GM18511 (cell line): ENCODE results near the gene TCFL5.

Experiments
- ATAC-seq: cut with Tn5 transposase; IDR thresholded peaks from one replicate; pipeline ENCODE4 v1.9.1; 2021; ENCODE audit warnings: mild to moderate bottlenecking, moderate library complexity; ENCODE audit not compliant: unreplicated experiment

Gene TCFL5

DNA sequence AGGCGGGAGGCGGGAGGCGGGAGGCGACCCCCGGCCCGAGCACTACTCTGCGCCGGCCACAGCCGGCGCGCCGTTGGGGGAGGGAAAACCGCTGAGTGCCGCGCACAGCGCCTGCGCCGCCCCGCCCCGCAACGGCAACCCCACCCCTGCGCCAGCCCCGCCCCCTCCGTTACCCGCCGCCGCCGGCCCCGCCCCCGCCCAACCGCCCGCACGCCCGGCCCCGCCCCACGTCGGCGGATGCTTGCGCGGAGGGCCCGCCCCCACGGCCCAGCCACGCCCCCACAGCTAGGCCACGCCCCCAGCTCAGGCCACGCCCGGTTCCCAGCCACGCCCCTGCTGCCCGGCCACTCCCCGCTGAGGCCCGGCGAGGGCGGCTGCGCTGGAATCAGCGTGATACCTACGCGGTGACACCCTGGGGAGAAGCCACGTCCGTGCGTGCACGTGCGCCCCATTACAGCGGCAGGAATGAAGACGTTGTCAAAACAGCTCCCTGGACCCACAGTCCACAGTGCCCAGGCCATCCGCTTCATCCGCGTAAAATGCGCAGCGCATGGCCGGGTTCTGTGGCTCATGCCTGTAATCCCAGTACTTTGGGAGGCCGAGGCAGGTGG, at the start of gene TCFL5:
Gene TCFL5 (minus strand): TSS at position 97 of the 611 bp plus-strand sequence. CDS start 152 bp downstream, outside the sequence.
- peak; percentile 71 for ATAC-seq

- no peak for ATAC-seq
Observed at GRCh38 chr20:62910777-62911497, 49.3 kb upstream of the TCFL5 start.

DNA sequence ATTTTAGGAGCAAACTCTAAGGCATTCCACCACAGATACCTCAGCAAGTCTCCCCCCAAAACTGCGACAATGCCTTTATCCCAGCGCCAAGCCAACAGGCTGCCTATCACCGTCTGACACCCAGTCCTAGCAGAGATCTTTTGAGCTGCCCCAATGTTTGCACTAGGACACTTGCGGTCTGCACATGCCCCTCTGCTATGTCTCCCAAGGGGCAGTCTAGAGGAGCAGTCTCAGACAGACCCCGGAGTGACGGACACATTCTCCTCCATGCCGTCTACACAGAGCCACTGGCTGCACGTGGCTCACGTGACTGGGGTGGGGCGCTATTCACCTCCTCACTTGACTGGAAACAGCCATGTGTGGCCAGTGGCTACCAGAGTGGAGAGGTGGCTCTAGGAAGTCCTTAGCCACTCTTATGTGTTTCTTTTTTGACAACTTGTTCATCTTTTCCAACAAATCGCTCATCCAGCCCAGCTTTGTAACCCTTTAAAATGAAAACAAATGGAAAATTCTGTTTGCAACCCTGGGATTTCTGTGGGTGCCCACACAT, 48.7 kb upstream of the TCFL5 start:
- ATAC-seq: no peak

DNA sequence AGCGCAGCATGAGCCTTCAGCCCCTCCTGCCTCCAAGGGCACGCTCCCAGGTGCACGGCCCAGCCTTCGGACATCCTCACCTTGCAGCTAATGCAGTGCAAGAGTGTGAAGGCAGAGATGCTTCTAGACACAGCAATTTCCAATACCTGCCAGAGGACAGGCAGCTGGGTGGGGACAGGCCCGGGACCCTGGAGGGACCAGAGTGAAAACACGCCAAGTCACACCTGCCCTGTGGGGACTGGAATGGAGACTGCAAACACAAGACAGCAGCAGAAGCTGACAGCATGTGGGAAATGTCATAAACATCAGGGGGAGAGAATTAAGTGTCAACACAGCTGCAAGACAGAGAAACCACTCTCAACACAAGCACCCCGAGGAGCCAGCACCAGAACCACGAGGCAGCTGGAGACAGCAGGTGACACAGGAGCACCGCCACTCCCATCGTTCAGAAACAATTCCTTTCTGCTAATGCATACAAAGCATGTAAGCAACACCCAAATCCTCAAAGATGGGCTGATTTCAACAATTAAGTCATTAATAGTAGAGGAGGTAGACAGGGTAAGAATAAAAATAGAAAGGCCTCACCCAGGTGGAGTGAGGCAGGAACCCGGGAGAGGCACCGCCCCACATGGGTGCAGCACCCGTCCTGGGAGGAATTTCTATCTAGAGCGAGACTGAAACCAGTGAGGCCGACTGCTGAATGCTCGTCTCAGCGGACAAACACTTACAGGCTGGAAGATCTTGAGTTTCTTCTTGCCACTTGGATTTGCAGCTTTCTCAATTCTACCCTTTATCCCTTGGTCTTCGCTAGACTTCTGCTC, 47.6 kb upstream of the TCFL5 start:
- ATAC-seq: no peak

DNA sequence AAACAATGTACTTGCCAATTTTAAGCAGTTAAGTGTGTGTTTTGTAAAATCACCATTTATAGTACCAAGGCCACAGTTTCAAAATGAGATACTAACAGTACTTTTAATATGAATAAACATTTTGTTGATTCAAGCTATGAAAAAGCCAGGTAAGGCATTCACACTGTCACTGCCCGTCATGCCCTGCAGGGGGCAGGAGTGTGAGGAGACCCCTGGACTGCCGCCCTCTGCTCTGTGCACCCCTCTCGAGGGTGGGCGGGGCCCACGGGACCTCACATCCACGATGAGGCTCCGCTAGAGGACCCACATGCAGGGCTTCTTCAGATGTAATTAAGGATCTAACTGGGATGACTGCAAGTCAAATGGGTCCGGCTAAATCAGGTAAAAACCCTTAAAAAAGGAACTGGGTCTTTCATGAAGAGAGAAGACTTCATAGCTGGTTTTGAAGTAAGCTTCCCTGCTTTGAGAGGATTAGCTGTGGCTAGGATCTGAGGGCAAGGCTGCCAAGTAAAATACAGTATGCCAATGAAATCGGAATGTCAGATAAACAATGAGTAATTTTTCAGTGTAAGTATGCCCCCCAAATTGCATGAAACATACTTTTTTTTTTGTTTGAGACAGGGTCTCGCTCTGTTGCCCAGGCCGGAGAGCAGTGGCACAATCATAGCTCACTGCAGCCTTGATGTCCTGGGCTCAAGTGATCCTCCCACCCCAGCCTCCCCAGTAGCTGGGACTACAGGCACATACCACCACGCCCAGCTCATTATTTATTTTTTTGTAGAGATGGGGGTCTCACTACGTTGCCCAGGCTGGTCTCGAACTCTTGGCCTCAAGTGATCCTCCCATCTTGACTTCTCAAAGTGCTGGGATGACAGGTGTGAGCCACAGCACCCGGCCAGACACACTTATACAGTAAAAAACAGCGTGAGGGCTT, 46.0 kb upstream of the TCFL5 start:
- no peak for ATAC-seq

GRCh38 chr20:62906647-62907375, 45.2 kb upstream of the TCFL5 start:
- ATAC-seq: no peak

GRCh38 chr20:62906209-62906608, 44.6 kb upstream of the TCFL5 start:
- no peak for ATAC-seq

DNA sequence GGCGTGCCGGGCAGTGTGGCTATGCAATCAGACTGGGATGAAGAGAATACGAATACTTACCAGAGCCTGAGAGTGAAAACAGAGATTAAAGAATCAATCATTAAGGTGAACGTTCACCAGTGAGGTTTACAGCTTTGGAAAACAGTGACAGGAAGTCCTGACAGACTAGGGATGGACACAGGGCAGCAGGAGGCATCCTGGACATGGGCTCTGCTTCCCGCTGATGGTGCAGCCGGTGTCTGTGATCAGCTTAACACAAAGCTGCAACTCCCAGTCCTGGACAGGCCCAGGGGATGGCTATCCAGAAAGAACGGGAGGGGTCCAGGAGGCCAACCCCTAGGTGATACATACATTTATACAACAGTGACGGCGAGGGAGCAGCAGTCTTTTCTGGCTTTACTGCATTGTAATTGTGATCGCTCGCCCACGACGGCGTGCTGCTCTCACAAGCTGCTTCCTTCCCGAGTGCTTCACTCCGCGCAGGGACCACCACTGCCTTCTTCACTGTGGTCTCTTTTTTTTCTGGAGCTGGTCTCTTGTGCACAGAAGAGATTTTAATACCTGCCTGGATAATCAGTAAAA, 44.0 kb upstream of the TCFL5 start:
- ATAC-seq: no peak

DNA sequence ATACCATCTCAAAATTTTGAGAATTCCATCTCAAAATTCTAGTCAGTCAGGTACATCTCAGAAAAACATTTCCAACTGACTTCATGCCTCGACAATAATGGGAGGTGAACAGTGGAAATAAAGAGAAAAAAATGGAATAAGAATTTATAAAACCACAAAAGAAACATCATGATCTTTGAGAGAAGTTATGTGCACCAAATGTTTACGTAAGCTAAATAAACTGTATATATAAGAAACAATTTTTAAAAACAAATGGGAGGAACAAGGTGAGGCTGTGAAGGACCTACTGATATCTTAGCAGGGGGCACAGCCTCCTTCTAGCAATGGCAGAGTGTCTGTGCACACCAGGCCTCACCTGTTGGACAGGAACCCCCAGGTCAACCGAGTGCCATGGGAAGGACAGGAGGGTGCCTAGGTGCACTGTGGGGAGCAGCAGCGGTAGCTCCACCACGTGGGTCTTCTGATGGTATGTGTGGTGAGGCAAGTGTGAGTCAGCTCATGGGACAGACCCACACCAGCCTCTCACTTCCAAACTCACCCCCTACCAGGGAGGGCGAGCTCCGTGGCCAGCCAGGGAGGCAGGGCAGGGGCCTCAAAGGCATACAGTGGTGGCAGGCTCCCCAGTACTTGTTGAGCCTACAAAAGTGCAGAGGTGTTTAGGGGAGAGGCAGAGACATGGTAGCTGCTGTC, 41.4 kb upstream of the TCFL5 start:
- ATAC-seq: no peak

GRCh38 chr20:62901891-62902290, 40.3 kb upstream of the TCFL5 start:
- no peak for ATAC-seq

DNA sequence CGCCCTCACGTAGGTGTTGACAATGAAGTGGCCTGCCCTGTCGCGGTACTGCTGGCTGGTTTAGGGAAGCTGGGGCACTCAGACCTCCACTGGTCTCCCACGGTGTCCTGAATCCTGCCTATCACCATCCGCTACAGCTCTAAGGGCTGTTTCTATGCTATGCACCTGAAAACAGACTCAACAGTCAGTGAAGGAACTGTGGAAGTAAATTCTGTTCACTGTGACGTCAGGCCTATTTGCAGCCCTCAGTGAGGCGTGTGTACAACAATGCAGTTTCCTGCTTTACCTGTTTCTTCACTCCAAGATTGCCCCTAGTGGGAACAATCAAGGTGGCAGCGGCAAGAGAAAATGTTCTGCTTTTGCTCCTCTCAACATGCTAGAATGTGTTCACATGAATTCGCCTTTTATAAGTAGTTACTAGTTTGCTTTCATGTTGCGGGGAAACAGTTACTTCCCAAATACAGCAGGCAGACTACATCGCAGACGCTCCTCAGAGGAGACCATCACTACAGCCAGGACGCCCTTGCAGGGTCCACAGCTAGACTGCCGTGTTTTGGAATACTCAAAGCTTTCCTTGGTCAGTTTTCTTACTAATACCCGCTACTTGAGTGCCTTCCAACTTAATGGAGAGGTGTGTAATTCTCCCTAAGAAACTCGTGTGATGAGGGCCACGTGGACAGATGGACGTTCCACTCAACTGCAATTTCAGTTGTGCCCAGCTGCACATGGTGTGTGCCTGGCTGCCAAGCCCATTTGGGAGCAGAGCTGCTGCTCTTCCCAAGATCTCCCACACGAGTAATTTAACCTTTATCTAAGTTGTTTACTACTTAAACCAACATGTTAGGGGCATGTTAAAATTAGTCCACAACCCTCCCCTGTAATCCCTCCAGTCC, 39.3 kb upstream of the TCFL5 start:
- peak; percentile 15 for ATAC-seq

DNA sequence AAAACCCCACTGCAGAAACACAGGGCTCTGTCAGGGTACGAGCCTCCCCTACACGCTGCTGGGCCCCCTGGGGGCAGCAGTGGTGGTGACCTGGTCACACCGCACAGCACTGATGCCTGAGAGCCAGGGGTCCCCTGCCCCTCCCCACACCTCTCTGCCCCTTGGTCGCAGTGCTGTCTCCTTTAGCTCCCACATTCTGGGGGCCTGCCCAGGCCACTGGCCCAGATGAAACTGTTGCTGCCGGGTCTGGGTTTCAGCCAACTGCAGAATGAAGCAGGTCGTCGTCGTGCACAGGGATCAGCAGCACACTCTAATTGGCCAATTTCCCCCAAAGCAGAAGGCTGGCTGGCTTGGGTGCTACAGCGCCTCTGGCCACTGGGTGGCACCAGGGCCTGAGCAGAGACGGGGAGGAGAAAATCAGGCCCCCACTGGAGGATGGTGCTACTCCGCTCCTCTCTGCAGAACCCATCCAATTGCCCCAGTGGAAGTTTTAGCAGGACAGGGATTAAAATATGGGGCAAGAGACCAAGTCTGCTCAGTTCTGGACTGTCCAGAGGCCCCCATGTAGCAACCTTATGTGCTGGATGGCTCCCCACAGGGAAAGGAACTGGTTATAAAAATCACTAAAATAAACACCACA, 38.5 kb upstream of the TCFL5 start:
- peak; percentile 79 for ATAC-seq

DNA sequence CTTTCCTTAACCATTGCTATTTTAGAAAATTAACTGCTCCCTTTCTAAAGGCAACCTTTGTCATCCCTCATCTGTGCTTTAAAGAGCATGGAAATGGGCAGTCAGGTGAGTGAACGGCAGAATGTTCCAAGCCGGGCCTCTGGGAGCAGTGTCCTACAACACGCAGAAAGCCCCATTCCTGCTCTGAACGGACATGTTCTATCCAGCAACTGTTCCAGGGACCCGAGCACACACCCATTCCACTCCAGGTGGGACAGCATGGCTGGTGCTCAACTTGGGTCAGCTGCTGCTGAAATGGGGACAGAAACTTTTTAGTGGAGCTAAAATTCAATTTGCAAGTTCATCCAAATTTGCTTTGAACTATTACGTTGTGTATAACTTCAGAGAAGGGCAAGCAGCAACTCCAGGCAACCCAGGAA, 38.0 kb upstream of the TCFL5 start:
- ATAC-seq: peak; percentile 10

DNA sequence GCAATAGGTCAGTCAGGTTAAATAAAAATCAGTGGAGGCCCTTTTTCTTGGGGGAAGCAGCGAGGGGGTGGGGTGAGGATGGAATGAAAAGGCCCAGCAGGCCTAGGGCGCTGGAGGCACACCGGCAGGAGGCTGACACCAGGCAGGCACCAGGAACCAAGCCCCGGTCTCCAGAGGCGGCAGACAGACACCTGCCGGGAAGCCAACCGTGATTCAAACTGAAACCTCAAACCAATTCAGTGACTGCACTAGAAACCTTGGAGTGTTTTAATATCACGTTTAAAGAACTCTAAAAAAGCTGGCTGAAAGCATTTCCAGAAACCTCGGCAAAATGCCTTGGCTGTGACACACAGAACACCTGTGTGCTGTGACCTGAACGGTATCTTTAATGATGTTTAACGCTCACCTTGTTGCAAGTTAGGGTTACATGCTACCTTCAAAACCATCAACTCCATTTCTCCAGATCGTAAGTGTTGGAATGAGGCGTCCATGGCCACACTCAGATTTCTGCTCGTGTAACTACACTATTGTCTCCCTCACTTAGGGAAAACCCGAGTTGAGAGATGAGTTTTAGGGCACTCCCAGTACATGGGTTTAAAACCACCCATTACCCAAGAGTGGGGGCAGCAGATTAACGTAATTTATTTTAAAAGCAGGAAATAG, 37.5 kb upstream of the TCFL5 start:
- ATAC-seq: peak; percentile 58

DNA sequence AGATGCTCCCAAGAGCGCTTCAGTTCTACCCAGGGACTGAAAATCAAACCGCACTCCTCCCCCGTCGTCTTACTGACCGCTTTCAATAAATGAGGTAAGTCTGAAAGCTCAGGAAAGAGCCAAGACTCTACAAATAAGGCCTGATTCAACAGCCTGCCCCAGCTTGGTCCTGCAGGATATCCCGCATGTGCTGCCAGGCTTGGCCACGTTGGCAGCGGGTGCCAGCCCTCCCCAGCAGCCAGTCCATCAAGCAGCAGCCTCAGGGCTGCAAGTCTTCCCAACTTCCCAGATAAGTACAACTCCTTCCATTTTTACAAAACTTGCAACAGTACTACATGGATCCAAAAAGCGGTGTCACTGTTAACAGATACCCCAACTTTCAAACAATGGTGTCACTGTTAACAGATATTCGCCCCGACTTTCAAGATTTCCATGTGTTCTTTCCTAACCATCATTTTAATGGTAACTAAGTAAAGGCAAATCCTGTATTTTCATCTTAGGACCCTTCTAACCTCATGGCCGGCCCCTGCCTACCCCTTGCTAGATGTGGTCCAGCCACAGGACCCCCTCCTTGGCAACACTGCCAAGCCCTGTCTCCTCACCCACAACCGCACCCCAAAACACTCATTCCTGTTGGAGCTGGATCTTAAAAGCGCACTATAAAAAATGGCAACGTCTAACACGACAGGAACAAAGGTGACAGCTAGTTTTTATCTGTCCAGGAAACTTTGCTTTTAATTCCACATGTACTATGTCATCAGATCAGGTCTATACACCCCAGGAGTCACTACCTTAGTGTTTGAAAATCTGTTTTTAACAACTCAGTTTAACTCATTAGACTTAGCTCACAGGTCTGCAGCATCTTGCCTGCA, 36.7 kb upstream of the TCFL5 start:
- no peak for ATAC-seq

DNA sequence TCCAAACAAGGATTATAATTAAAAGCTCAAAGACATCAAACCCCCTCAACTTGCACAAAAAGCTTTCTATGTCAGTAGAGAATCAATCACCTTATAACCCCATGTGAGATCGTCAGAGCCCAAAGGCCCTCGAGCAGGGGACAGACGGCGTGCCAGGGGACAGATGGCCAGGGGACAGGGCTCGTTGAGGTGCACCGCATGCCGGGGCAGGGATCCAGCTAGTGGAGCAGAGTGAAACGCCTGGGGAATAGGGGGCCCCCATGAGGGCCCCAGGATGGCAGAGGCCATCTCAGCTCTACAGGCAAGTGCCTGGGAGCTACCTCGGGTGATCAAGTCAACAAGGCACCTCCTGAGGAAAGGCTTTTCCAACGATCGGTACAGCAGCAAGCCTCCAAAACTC, 36.0 kb upstream of the TCFL5 start:
- ATAC-seq: no peak
